Measurements from ENCODE around the gene FBRS. TPM values are rescaled to one million over a fixed set of nuclear protein-coding genes. Genes with fewer than 3 reads are reported as not detected.
A peak's percentile ranks its signal among the peaks of the same experiment; 100 is the strongest.

FBRS gene
- polyA plus RNA-seq, 2 of the 4 experiments (the other 2 are of a cell fraction): 5.9 to 33.3 TPM

- DNase-seq (ENCODE audit: low read depth in 1 of 2, low spot score in 1 of 2): no peak
- POLR2A ChIA-PET: interaction anchor here (1.1 to 1.3 kb wide), 2 partner anchors 13 to 27 kb away, joined by 3 read pairs; no protein-coding TSS in a partner anchor
- H3K27ac ChIP-seq: peak overlapping the region; percentile 87 to 99
Observed at GRCh38 chr16:30660424-30661261, 2.4 kb downstream of the FBRS start.

GRCh38 chr16:30662449-30662848, 4.2 kb downstream of the FBRS start:
- WGBS (ENCODE audit: missing lambda C conversion rate): 91% methylated on average over 11 of the region's 17 CpGs
- FAIRE-seq (no peak), ATAC-seq (no peak), DNase-seq (ENCODE audit: low read depth in 1 of 2, low spot score in 1 of 2) (no peak)
- no peak for TF ChIP-seq ELK1 (IDR thresholded peaks at IDR 0.05; ENCODE audit: low read depth, low read length)
- TF ChIP-seq PHF8 (IDR thresholded peaks at IDR 0.05; ENCODE audit: borderline replicate concordance, low read depth): no peak
- no peak for TF ChIP-seq MYC (IDR thresholded peaks at IDR 0.05; ENCODE audit: borderline replicate concordance, low read length)
- TF ChIP-seq USF2 (IDR thresholded peaks at IDR 0.05): no peak
- no peak for TF ChIP-seq FOSL2 (IDR thresholded peaks at IDR 0.05)
- TF ChIP-seq FOSL2 (CRISPR knock-in tag; IDR thresholded peaks at IDR 0.05): no peak
- no peak for TF ChIP-seq CEBPB (IDR thresholded peaks at IDR 0.05)
- TF ChIP-seq ATOH8 (CRISPR knock-in tag; IDR thresholded peaks at IDR 0.05; ENCODE audit: low read depth): no peak
- TF ChIP-seq ZSCAN20 (CRISPR knock-in tag; IDR thresholded peaks at IDR 0.05): no peak
- no peak for TF ChIP-seq CHD4 (IDR thresholded peaks at IDR 0.05; ENCODE audit: borderline replicate concordance)
- TF ChIP-seq SREBF2 (IDR thresholded peaks at IDR 0.05): no peak
- TF ChIP-seq NPAS2 (CRISPR knock-in tag; IDR thresholded peaks at IDR 0.05; ENCODE audit: borderline replicate concordance): no peak
- TF ChIP-seq TFCP2L1 (CRISPR knock-in tag; IDR thresholded peaks at IDR 0.05): no peak
- no peak for TF ChIP-seq SMC3 (IDR thresholded peaks at IDR 0.05)
- TF ChIP-seq ZNF302 (CRISPR knock-in tag; IDR thresholded peaks at IDR 0.05): no peak
- CTCF ChIA-PET: interaction anchor here (1.8 kb wide), 1 partner anchor 10 kb away, joined by 6 read pairs; no protein-coding TSS in a partner anchor
- no peaks in the 10 kb centered on the region for H3K9me3 ChIP-seq
- H3K4me1 ChIP-seq: peaks cover 14% of the 10 kb centered on the region
- no peak overlapping the region for H3K27ac ChIP-seq
- H3K4me3 ChIP-seq: no peak overlapping the region
- POLR2A ChIA-PET: no interaction called here
- no peak overlapping the region for H3K4me2 ChIP-seq

More at GRCh38 chr16:30660424-30661261, 2.4 kb downstream of the FBRS start:
- H3K4me1 ChIP-seq: peaks cover 23% of the 10 kb centered on the region
- TF ChIP-seq ZFP36 (IDR thresholded peaks at IDR 0.05; ENCODE audit: borderline replicate concordance, partially characterized antibody) (no peak), ESRRA (IDR thresholded peaks at IDR 0.05; ENCODE audit: borderline replicate concordance, low read length) (no peak), ATOH8 (CRISPR knock-in tag; IDR thresholded peaks at IDR 0.05; ENCODE audit: low read depth) (no peak)
- CTCF ChIA-PET: interaction anchor here (1.5 to 3.8 kb wide), 4 partner anchors 10 to 35 kb away, joined by 3 to 39 read pairs (median 16); partner anchors contain the start of gene PRR14
- peak overlapping the region; percentile 96 for H3K4me2 ChIP-seq
- ATAC-seq: no peak
- no peak for FAIRE-seq
- H3K4me3 ChIP-seq: peak overlapping the region; percentile 90
- no peaks in the 10 kb centered on the region for H3K9me3 ChIP-seq
- WGBS (ENCODE audit: missing lambda C conversion rate): 63% methylated on average over 21 of the region's 21 CpGs

GRCh38 chr16:30663038-30663437, 4.8 kb downstream of the FBRS start:
- no peak overlapping the region for H3K4me2 ChIP-seq
- FAIRE-seq (no peak), DNase-seq (ENCODE audit: low read depth in 1 of 2, low spot score in 1 of 2) (no peak), ATAC-seq (no peak)
- CTCF ChIA-PET: interaction anchor here (0.8 to 3.2 kb wide), 5 partner anchors 11 to 254 kb away, joined by 3 to 21 read pairs (median 5); partner anchors contain the start of gene PRR14
- 83% methylated on average over 8 of the region's 8 CpGs for WGBS (ENCODE audit: missing lambda C conversion rate)
- POLR2A ChIA-PET: no interaction called here
- no peak overlapping the region for H3K27ac ChIP-seq
- H3K4me1 ChIP-seq: peaks cover 14% of the 10 kb centered on the region
- H3K4me3 ChIP-seq: no peak overlapping the region
- H3K9me3 ChIP-seq: no peaks in the 10 kb centered on the region
- TF ChIP-seq HOXA7 (CRISPR knock-in tag; IDR thresholded peaks at IDR 0.05): no peak
- TF ChIP-seq HOXB13 (CRISPR knock-in tag; IDR thresholded peaks at IDR 0.05; ENCODE audit: low read depth): no peak
- no peak for TF ChIP-seq RAD21 (conservative IDR thresholded peaks at IDR 0.05 in 1 of 2, IDR thresholded peaks at IDR 0.05 in 1 of 2)
- TF ChIP-seq SMC3 (IDR thresholded peaks at IDR 0.05): no peak
- TF ChIP-seq ZFP36 (IDR thresholded peaks at IDR 0.05; ENCODE audit: borderline replicate concordance, partially characterized antibody): peak; percentile 24

Measured in A549 (cell line).